ENCODE results near the gene SCYGR3.

DNA sequence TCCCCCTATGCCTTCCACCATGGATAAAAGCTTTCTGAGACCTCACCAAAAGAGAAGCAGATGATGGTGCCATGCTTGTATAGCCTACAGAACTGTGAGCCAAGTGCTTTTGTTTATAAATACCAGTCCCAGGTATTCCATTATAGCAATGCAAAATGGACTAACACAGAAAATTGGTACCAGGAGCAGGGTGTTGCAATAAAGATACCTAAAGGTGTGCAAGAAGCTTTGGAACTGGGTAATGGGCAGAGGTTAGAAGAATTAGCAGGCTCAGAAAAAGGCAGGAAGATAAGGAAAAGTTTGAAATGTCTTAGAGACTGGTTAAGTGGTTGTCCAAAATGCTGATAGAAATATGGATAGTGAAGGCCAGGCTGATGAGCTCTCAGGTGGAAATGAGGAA is 32.3 kb downstream of the SCYGR3 start:
- TF ChIP-seq CEBPB (IDR thresholded peaks at IDR 0.05): no peak
- TF ChIP-seq RAD21 (IDR thresholded peaks at IDR 0.05; ENCODE audit: low read depth): no peak
